NOMO-1 treated with DMSO at 0.1 percent for 48 hours (cell line): ENCODE results near the gene DTNB.
"Not testable (repeated sequence)": the region's sequence is repeated elsewhere in the genome, so short reads cannot be mapped to it uniquely, and the experiment has no call there.

ENCODE experiments used
- DNase-seq: peaks from one replicate; lab custom pipeline; 2025; ENCODE audit not compliant: unreplicated experiment; lab: John Stamatoyannopoulos, UW

Gene DTNB

DNA sequence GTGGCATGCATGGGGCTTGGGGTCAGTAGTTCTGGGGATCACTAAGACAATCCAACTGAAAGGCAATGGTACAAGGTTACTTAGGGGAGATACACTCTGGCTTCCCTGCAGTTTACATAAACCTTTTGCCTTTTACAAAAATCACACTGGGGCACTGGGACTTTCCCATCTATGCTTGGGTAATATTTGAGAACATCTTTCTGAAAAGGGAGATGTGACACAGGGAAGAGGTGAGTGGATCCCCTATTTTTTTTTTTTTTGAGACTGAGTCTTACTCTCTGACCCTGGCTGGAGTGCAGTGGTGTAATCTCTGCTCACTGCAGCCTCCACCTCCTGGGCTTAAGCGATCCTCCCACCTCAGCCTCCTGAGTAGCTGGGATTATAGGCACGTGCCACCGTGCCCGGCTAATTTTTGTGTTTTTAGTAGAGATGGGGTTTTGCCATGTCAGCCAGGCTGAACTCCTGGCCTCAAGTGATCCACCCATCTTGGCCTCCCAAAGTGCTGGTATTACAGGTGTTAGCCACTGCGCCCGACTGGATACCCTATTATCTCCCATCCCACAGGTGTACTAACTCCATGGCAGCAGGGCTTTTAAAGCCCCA, 248.8 kb downstream of the DTNB start:
- no peak for DNase-seq

DNA sequence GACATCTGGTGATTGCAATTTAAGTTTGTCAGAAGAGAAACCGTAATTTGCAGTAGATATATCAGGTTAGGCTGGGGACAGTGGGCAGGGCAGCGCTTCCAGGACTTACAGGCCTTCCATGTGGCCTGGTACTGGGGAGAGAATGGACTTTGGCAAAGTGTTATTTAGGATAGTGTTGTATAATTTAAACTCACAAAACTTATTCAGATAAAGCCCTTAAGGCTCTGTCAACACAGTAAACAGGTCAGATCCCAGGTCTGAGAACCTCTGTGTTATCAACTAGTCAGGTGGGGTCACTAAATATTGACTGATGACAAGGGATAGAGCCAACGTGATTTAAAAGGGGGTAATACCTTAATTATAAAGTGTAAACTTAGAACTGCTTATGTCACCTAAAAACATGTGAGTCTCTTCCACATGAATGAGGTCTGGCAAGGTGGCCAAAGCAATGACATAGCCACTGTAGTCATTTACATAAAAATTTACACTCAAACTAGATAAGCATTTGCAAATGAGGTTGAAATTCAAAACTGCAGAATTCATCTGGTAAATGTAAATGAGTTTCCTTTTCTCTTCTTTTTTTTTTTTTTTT, 251.5 kb downstream of the DTNB start:
- no peak for DNase-seq

DNA sequence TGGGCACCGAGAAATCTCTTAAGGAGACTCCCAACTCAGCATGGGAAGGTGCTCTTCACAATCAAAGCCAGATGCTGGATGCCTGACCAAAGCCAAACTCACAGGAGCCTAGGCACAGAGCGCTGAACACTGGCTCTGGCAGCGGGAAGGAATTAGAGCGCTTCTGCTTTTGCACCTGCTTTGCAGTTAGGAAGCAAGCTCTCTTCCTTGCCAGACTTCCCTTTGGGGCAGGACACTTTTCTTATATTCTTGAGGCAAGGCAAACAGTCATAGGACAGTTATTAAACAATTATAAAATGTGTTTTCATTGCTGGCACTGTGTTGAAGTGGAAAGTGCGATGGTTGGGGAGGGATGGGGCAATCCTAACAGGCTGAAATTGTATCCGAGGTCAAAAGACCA, 252.1 kb downstream of the DTNB start:
- DNase-seq: peak; percentile 42

DNA sequence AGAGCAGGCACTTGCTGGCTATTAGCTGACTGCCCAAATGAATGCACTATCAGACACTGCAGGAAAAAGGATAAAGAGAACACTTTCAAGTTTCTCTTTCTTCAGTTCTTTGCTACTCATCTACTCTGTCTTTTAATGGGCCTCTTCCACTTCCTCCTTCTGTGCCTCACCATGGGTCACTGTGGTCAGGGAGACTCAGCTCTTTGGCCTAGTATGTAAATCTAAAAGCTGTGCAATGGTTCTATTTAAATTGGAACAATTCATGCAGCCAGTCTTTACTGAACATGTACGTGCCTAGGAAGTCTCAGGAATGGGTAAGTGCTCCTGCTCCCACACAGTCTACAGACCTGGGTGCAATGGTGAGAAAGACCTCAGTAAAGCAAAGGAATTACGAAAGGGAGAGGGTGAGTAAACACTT, 252.5 kb downstream of the DTNB start:
- peak; percentile 94 for DNase-seq

DNA sequence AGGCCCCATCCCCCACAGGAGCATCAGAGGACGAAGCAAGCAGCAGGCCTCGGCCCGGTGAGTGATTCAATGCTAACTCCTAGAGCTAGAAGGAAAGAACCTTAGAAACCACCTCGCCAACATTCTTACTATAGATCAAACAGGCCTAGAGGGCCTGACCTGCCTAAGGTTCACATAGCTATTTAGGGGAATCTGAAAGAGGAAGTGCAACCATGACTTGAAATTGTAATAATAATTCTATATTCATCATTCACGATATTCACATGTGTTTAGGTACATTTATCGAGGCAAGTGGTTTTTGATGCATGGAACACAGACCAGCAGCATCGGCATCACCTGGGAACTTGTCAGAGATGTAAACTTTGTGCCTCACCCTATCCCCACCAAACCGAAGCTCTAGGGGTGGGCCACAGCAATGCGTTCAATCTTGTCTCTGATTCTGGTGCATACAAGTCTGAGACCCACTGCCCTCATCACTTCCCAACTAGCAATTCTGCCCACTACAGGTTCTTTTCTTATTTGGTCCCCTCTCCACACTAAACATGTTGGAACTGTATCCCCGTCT, 253.6 kb downstream of the DTNB start:
- peak; percentile 84 for DNase-seq

DNA sequence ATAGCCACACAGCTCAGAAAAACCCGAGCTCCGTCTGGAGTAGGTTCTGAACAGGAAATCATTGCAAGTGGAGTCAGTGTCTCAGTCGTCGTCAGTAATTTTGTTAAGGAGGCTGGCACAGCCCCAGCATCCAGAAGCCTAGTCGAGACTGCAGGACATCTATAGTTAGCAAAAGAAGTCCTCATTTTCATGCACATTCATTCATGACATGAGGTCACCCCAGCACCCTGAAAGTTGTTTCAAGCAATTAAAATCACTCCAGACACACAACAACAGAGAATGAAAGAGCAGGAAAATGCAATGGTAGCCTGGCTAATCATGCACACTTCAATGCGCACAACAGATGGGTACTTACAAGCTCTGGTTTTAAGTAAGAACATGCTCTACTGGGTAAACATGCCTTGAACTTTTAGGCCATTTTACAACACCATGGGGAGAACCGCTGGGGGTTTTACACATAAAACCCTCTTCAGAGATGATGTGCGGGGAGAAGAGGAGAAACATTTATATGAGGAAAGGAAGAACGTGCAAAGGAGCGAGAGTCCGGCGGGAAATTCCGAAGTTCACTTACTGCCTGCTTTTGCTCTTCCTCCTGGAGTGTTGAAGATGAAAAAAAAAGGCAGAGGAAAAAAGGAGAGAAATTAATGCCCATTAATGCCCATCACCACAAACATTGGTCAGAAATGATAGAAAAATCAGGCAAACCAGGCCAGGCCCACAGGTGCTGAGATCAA, 254.3 kb downstream of the DTNB start:
- DNase-seq: no peak

DNA sequence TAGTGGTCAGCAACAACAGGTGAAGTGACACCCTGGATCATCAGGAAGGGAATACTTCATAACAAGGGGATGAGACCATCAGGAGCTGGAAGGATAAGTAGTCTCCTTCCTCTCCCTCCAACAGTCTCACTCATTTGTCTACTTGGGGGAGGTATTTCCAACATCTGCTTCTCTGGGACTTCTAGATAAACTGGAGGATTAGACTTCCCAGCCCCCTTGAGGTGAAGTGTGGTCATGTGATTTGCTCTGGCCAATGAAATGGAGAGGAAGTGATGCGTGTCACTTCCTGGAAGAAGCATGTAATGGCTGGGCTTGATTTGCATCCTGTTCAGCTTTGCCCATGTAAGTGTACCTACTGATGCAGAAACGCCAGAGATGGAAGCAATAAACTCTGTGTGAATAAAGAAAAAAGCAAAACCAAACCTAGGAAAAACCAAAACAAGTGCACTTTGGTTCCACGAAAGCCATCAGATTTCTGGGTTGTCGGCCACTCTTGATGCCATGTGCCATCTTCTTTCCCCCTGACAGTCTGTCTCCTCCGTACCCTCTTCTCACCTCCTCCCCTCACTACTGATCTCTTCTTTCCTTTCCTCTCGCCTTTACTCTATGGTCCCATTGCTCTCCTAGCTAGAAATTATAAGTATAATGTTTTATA, 255.5 kb downstream of the DTNB start:
- no peak for DNase-seq

DNA sequence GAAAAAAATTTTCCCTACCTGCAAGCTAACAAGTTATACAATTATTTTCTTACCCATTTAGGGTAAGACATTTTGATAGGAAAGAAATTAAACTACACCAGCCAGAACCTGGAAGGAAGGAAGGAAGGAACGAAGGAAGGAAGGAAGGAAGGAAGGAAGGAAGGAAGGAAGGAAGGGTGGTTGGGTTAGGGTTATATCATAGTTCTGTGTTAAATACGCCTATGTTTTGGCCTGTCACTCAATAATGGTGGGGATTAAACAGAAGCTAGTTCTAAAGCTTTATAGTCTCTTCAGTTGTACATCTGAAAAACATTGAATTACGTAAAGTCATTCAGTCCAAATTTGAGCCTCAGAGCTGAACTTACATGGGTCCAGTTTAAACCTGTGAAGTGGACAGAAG, 256.7 kb downstream of the DTNB start:
- no peak for DNase-seq

DNA sequence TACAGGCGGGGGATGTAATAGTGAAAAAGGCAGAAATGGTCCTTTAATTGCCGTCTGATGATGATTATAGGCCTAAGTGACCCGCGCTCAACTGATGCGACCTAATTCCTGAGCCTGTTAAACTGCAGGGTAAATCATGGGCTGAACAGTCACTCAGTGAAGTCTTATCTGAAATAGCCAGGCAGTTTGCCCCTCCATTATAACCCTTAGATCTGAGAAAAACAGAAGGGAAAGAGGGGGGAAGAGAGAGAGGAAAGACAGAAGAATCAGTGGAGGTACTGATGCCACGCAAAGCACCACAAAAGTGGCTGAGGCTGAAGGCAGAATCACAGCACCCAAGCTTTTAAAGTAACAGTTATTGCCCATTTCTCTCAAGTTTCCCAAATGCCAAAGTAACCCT, 258.6 kb downstream of the DTNB start:
- no peak for DNase-seq

DNA sequence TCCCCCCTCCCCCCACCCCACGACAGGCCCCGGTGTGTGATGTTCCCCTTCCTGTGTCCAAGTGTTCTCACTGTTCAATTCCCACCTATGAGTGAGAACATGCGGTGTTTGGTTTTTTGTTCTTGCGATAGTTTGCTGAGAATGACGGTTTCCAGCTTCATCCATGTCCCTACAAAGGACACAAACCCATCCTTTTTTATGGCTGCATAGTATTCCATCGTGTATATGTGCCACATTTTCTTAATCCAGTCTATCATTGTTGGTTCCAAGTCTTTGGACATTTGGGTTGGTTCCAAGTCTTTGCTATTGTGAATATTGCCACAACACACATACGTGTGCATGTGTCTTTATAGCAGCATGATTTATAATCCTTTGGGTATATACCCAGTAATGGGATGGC, 260.0 kb downstream of the DTNB start:
- not testable (repeated sequence) for DNase-seq

DNA sequence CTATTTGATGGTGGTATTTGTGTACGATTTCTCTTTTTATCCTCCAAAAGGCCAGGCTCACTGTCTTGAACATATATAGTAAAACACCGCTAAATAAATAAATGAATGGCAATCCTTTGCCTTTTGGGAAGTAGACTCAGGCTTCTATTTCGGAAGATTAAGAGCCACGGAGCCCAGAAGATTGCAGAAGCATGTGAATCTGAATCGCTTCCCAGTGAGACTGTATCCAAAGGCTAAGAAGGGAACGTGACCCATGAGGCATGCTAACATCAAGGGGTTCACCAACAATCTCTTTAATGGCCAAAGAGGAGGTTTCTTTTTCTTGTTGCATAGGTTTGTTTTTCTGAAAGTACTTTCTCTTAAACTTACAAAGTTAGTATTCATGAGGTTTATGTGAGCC, 261.6 kb downstream of the DTNB start:
- DNase-seq: no peak

DNA sequence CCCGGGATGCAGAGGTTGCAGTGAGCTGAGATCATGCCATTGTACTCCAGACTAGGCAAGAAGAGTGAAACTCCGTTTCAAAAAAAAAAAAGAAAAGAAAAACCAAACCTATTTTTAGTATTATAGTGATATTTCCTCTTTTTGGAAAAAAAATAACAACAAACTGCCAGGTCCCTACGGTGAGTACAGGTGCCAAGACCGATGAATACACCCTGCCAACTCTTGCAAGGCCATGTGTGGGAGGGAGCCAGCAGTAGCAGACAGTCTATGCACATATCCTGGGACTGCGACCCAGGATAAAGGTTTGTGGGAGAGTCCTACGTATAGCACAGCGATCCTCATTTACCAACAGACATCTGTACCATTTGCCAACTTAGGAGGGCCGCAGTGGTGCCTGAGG, 262.1 kb downstream of the DTNB start:
- peak; percentile 9 for DNase-seq

DNA sequence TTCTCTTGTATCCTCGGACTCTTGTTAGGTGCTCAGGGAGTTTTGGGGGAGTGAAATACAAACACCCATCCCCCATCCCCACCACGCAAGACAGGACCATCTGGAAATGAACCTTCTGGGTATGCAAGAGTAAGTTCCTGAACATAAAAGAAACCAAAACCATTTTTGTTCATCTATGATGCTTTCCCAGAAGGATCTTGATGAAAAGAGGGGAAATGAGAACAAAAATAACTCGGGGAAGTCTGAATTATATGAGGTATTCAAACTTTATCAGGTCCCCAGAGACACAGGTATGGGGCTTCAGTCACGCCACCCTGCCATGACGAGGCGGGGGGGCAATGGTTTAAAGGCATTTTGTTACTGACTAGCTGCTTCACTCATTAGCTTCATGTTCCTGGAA, 263.0 kb downstream of the DTNB start:
- DNase-seq: no peak

DNA sequence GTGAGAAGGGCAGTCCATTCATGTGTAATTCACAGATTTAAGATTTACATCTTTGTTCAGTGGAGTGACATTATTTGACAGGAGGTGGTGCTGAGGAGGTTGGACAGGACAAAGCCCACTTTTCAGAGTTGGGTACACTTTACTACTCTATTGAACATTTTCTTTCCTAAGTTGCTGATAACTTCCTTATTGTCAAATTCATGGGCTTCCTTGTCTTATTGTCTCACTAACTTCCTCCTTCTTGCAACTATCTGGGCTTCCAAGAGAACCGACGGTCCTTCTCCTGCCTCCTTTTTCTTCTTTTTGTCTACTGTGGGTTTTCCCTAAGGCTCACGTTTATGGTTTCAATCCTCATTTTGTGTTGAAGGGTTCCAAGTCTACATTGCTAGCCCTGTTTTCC, 263.9 kb downstream of the DTNB start:
- DNase-seq: peak; percentile 61

DNA sequence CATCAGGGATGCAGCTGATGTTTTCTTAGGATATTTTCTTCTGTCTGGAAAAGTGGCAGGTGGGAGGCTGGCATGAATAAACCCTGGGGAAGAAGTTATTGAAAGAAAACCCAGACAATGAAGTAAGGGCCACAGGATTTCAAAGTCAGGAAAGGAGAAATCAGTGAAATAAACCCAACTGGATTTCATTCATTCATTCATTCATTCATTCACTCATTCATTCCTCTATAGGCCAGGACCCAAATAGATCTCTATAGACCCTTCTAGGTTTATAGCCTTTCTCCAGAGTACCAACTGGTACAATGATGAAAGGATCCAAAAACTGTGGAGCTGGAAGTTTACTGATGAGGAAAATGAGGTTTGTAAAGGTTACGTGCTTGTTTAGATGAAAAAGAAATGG, 264.3 kb downstream of the DTNB start:
- DNase-seq: no peak

DNA sequence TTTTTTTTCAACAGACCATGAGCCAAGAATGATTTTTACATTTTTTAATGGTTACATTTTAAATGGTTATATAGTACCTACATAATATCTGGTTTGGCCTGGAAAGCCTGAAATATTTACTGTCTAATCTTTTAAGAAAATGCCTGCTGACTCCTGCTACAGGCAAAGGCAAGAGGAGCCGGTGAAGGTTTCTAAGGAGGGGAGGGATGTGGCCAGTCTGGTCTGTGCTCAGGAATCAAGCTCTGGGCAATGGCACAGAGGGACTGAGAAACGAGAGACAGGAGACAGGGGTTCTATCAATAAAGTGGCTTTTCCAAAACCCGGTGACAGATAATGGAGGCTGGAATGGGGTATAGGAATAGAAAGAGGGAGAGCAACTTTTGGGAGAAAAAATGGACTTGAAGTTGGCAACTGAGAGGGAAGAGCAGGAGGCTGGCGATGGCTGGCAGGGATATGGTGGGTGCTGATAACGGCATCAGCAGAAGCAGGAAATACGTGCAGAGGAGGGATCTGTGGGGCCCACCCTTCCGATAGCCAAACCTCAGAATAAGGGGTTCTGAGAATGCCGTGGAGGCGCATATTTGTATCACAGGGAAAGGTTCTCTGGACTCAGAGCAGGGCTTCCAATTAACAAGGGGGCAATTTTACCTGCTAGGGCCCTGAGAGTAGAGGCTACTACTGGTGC, 267.6 kb downstream of the DTNB start:
- no peak for DNase-seq

DNA sequence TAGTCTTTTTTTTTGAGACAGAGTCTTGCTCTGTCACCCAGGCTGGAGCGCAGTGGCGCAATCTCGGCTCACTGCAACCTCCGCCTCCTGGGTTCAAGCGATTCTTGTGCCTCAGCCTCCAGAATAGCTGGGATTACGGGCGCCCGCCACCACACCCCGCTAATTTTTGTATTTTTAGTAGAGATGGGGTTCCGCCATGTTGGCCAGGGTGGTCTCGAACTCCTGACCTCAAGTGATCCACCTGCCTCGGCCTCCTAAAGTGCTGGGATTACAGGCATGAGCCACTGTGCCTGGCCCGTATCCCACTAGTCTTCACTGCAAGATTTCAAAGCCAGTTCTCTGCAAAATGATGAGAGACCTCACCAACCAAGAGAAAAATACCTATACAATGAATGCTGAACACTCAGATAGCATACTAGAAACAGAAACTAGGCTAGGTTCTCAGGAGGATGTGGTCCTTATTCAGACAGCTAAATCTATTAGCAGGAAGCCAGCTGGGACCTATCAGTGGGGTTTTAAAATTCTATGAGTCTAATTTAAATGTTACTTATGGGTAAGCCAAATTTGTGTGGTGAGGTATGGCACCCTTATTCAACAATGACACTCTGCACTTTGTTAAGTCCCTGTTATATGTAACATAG, 270.1 kb downstream of the DTNB start:
- not testable (repeated sequence) for DNase-seq

DNA sequence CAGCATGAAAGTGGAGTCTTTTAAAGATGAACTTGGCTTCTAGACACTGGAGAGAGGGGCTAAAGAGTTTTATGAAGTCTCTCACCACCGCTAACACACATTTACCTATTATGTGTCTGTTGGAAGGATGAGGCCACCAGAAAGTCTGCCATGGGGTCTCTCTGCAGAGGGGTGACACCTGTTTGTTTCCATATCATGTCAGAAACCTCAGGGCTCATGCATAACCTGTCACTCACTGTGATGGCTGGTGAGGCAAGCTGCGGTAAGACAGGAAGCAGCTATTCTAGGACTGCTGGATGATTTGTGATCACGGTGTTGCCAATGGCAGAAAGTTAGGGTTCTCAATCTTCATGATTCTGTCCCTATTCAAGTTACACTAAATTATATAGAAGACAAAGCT, 270.9 kb downstream of the DTNB start:
- DNase-seq: no peak

DNA sequence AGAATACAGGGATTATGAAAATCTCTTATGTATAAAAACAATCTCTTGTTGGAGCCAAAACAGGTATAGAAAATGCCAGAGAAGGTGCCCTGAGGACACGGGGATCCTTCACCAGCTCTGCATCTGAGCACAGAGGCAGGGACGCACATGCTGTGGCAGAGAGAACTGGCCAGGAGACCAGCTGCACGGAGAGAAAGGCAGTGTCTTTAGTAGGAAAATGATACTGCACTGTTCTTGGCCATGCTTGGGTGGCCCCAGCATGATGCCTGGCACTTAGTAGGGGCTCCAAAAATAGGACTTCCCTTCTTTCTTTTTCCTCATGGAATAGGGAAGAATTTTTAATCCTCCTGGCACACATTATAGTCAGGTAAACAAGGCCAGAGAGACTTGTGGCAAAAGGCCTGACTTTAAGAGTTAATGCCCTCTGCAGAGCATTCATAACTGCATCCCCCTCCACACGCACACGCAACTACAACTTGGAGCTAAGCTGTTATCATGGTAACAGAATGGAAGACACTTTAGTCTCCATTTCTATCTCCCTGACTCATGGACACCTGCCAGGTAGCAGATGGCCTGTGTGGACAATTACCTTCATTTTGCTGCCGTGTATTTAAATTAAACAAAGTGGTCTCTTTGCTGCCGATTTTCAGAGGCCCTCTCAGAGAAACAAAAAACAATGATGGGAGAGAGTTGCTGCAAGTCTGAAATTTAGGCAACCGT, 271.9 kb downstream of the DTNB start:
- DNase-seq: no peak

DNA sequence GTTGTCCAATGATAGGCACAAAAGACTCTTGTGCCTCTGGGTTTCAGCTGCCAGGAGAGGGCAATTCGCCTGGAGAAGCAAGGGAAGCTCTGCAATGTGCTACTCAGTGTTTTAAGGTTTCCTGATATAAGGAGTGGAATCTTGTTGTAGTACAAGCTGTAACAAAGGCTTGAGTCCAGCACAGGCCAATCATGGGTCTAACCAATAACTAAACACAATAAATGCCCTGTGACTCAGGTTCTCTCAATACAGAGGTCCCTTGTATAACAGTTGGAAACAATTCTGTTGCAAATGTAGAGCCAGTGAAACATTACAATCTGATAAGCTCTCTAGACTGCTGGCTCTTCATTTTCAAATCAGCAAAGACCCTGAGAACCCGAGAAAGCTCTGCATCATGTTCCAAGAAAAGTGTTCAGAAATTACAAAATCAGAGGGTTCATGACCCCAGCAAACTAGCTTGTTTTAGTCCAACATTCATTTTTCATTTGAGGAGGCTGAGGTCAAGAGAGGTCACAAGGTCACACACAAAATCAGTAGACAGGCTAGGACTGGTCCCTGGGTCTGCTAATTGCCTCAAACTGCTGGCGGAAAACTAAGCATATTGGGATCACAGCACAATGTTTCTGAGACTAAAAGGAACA, 272.7 kb downstream of the DTNB start:
- no peak for DNase-seq
